HG02852 (cell line): Measurements from ENCODE around the gene CCDC120.

Source experiments
- ATAC-seq: cut with Tn5 transposase; IDR thresholded peaks from one replicate; pipeline ENCODE4 v1.9.1; 2021; ENCODE audit warnings: mild to moderate bottlenecking, moderate library complexity; ENCODE audit not compliant: unreplicated experiment

Gene CCDC120, protein sequence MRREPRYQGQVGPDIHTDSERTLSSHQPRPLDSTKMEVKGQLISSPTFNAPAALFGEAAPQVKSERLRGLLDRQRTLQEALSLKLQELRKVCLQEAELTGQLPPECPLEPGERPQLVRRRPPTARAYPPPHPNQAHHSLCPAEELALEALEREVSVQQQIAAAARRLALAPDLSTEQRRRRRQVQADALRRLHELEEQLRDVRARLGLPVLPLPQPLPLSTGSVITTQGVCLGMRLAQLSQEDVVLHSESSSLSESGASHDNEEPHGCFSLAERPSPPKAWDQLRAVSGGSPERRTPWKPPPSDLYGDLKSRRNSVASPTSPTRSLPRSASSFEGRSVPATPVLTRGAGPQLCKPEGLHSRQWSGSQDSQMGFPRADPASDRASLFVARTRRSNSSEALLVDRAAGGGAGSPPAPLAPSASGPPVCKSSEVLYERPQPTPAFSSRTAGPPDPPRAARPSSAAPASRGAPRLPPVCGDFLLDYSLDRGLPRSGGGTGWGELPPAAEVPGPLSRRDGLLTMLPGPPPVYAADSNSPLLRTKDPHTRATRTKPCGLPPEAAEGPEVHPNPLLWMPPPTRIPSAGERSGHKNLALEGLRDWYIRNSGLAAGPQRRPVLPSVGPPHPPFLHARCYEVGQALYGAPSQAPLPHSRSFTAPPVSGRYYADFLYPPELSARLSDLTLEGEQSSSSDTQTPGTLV

DNA sequence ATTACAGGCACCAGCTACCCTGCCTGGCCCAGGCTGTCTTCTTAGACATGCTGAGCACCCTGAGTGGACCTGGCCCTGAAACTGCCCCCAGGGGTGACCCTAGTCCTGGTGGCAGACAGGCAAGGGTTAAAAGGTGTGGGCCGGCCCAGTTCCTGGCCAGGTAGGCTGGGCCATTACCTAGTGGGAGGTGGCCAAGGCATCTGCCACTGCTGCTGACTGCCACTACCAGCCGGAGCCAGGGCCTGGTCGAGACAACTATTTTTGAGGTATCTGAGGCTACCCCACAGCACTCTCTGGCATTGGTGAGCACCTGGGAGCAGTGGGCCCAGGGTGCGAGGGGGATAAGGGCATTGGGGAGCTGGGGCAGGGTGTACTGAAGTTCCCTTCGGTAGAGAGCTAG is at the start of gene CCDC120:
Gene CCDC120, plus strand, starts transcription at position 206 of the 400 bp plus-strand sequence. CDS start 3,043 bp downstream, outside the sequence.
- ATAC-seq: no peak

DNA sequence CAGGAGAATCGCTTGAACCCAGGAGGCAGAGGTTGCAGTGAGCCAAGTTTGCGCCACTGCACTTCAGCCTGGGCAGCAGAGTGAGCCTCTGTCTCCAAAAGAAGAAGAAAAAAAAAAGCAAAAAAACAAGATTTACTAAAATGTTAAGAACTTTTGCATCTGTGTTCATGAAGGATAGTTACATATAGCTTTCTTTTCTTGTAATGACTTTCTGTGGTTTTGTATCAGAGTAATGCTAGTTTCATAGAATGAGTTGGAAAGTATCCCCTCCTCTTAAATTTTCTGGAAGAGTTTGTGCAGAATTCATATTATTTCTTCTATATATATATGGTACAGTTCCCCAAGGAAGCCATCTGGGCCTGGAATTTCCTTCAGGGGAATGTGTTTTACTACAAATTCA is 39.7 kb upstream of the CCDC120 start:
- no peak for ATAC-seq

DNA sequence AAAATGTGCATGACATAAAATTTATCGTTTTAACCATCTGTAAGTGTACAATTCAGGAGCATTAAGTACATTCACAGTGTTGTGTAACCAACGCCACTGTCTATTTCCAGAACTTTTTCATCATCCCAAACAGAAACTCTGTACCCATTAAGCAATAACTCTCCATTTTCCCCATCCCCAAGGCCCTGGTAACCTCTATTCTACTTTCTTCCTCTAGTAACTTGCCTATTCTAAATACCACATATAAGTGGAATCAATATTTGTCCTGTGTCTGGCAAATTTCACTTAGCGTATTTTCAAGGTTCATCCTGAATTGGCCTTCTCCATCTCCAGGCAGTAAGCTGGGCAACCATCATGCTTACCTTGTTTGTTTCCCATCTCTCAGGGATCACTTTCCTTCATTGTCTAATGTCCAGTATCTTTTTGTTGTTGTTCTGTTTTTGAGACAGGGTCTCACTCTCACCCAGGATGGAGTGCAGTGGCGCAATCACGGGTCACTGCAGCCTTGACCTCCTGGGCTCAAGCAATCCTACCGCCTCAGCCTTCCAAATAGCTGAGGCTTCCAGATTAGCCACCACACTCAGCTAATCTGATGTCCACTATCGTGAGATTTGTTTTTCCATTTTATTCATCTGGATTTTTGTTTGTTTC is 39.1 kb upstream of the CCDC120 start:
- ATAC-seq: no peak

- no peak for ATAC-seq
Measured at GRCh38 chrX:49029876-49030275, 28.9 kb upstream of the CCDC120 start.

- no peak for ATAC-seq
Measured at GRCh38 chrX:49030283-49030682, 28.5 kb upstream of the CCDC120 start.

- ATAC-seq: no peak
Measured at GRCh38 chrX:49037883-49038475, 20.8 kb upstream of the CCDC120 start.

GRCh38 chrX:49039598-49040375 is 19.0 kb upstream of the CCDC120 start:
- no peak for ATAC-seq

- no peak for ATAC-seq
Measured at GRCh38 chrX:49040376-49040955, 18.3 kb upstream of the CCDC120 start.

DNA sequence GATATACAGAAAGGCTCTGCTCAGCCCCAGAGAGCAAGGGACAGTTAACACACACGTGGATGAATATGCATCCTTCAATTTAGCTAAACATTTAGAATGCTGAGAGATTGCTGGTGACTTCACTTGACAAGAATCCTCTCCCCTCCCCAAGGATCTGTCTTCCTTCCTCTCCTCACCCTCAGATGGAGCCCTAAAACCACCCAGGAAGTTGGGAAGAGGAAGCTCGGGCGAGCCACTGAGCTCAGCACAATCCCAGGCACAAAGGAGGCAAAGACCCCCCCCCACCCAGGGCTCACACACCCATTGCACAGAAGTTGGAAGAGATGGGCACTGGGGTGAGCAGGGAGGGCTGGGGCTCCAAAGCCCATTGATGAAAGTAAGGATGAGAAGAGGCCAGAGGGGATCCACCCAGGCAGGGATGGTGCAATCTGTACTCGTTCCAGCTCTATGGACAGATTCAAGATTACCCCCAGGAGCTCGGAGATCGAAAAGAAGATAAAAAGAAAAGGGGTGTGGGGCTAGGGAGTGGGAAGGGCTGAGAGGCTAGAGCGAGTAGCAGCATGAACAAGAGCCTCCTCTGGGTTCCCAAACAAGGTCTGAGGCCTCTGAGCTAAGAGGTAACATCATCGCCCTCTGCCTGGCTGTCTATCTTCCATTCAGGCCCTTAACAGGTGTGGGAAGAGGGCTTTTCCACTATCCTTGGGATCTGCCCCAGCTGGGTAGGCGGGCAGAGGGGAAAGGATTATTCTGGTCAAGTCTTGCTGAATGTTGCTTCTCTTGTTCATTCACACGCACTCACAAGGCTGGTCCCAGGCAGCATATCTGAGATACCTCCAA is 16.8 kb upstream of the CCDC120 start:
- no peak for ATAC-seq

- ATAC-seq: peak; percentile 8
Measured at GRCh38 chrX:49042581-49043219, 16.1 kb upstream of the CCDC120 start.

GRCh38 chrX:49043220-49043986 is 15.4 kb upstream of the CCDC120 start, which contains the start of gene TFE3:
Gene TFE3, minus strand, starts transcription at chrX:49043357. Its CDS starts 131 bp downstream, at chrX:49043226.
- ATAC-seq: peak; percentile 87

GRCh38 chrX:49043987-49044281 is 14.9 kb upstream of the CCDC120 start:
- no peak for ATAC-seq

DNA sequence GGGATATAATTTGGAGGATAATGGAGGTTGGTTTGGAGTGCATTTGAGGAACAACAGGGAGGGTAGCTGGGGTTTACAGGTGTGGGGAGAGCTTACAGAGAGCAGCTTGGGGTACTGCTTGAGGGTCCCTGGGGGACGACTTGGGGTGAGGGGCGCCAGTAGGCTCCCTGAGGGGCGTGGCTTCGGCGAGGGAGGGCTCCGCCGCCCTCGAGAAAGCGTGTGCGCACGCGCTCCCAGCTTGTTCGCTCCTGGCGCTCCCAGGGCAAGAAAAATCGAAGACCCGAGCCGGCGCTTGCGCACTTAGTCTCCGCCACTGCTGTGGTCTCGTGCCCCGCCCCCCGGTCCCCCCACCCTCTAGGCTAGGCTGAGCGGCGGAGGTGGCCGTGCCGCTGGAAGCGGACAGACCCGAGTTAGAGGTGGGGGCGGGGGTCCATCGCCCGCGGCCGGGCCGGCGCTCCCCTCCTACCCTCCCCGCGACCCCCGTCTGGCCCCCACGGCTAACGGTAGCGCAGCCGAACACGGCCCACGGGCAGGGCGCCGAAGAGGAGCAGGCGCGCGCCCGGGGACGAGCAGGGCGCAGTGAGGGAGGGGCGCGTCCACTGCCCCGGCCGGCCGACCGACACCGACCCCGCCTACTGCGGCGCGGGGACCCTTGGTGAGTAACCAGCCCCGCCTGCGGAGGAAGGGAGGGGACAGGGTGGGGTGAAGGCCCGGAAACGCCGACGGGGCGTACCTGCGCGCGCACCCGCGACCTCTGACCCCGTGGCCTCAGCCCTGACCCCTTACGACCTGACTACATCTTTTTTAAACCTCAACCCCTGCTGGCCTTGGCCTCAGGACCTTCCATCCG is 5.4 kb upstream of the CCDC120 start:
- peak; percentile 70 for ATAC-seq

DNA sequence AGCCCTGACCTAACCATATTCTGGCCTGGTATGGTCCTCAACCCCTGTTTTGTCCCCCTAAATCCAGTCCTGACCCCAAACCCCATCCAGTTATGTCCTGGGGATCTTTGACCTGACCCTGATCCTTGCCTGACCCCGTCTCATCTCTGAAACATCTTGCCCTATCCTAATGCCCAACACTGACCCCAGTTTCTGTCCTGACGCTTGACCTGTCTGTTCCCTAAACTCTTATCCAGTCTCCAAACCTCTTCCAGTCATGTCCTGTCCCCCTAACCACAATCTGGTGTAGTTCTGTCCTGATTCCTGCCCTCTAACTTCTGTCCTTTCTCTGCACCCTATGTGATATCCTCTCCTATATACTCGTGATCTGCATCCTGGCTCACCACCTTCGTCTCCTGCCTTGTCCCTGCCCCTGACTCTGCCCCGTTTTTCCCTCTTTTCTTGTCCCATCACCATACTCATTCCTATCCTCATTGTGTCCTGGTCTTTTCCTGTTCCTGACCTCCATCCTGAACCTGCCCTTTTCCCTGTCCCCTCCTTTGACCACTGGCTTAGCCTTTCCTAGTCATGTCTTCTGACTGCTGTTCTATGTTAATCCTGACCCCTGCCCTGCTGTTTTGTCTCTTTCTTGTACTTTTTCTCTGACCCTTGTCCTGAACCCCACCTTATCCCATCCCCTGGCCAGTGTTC is 4.6 kb upstream of the CCDC120 start:
- ATAC-seq: no peak

DNA sequence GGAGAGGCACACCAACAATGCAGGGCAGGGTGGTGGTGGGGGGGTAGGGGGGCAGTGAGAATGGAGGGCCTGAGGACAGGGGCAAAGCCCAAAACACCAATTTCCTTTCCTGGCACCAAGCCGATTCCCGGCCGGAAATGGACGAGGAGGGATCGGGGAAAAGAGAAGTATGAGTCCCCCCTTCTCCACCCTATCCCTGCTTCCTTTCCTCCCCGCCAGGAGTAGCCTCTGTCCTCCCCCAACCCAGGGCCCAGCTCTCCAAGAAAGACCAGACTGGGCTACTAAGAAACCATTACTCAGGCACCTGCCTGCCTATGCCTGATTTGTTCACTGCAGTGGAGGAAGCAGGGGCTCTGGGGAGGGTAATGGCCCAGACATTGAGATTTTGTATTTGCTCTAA is 402 bp downstream of the CCDC120 start:
- no peak for ATAC-seq

GRCh38 chrX:49059681-49060085 is 884 bp downstream of the CCDC120 start:
- no peak for ATAC-seq

DNA sequence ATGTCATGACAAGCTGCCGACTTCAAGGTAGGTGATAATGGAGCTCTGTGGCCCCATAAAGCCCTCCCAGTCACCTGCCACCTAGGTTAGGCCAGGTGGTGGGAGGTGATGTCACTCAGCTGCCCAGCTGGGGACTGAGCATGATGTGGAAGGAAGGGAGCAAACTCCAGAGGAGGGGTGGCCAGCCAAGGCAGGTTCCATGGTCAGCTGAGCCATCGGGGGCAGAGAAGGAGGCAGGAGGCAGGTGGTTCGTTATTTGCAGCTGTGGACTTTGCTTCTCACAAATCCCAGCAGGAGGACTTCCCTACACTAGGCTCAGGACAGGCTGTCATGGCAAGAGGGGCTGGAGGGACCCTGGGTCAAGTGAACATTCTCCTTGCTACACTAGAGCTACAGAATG is 2.1 kb downstream of the CCDC120 start:
- no peak for ATAC-seq
